Gastrocnemius medialis (tissue), 4 donors: Measurements from ENCODE around the gene RC3H2.

ENCODE experiments used
- POLR2A ChIP-seq, 2 donors: fragments of 450-650 bp; IDR thresholded peaks; one replicate each; pipeline ENCODE4 v1.6.1; 2017; ENCODE audit warnings: antibody characterized with exemption in 2 of 2, mild to moderate bottlenecking in 2 of 2, moderate library complexity in 2 of 2
- TF ChIP-seq, protein P1 (sequence below), 5 experiments: fragments of 450-650 bp in 3 of 5; fragments of 200-600 bp in 2 of 5; sonication (generic) in 2 of 5; IDR thresholded peaks in 4 of 5; conservative IDR thresholded peaks in 1 of 5; 1 replicate in 4 of 5; 2 replicates in 1 of 5; pipeline ENCODE4 v1.5.1; 2016 to 2019; ENCODE audit warnings: antibody characterized with exemption in 5 of 5, mild to moderate bottlenecking in 3 of 5, moderate library complexity in 3 of 5

DNA sequence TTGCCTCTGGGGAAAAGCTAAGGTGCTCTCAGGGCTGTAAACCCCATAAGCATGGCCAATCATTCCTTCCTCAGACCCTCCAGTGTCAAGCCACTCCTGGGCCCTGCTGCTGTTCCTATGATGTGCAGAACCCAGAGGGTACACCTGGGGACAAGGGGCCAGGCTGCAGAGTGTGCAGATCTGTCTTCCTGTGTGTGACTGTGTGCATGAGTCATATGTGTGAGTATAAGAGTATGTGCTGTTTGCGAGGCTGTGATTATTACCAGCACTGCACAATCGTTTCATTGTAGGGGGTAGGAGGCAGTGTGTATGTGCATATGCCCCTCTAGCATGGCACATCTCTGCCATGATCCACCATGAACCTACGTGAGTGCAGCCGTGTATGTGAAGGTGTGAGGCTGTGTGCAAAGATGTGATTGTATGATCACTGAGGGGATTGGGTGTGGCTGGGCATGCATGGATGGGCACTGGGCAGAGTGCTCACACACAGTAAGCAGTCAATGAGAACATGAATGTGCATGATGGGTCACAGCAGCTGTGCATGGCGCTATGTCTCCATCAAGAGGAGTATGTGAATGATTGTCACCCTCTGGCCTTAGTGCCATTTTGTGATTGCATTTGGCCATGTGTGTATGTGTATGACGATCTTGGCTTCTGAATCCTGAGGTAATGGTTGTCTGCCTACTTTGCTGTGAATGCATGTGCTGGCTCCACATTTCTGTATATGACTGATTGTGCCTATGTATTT is 107.7 kb downstream of the RC3H2 start:
- no peak for TF ChIP-seq POLR2A (IDR thresholded peaks at IDR 0.05)
- TF ChIP-seq, protein P1, sequence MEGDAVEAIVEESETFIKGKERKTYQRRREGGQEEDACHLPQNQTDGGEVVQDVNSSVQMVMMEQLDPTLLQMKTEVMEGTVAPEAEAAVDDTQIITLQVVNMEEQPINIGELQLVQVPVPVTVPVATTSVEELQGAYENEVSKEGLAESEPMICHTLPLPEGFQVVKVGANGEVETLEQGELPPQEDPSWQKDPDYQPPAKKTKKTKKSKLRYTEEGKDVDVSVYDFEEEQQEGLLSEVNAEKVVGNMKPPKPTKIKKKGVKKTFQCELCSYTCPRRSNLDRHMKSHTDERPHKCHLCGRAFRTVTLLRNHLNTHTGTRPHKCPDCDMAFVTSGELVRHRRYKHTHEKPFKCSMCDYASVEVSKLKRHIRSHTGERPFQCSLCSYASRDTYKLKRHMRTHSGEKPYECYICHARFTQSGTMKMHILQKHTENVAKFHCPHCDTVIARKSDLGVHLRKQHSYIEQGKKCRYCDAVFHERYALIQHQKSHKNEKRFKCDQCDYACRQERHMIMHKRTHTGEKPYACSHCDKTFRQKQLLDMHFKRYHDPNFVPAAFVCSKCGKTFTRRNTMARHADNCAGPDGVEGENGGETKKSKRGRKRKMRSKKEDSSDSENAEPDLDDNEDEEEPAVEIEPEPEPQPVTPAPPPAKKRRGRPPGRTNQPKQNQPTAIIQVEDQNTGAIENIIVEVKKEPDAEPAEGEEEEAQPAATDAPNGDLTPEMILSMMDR (IDR thresholded peaks at IDR 0.05 in 4 of 5, conservative IDR thresholded peaks at IDR 0.05 in 1 of 5) = no peak
